Measurements from ENCODE around the gene NHERF2.

GRCh38 chr16:2060346-2060745 lies 33.6 kb downstream of the NHERF2 start:
- TF ChIP-seq EZH2 (optimal IDR thresholded peaks at IDR 0.05; ENCODE audit: low read depth, low read length) (no peak), CTCF (IDR thresholded peaks at IDR 0.05; ENCODE audit: low read length) (no peak), EZH2phosphoT487 (IDR thresholded peaks at IDR 0.05; ENCODE audit: low read length) (no peak)
